GM23338 (cell line): ENCODE results near the gene CDKN2D.

Experiments used
- EZH2 ChIP-seq: fragments of 200-600 bp; sonication (generic); IDR thresholded peaks from one replicate; pipeline ENCODE4 v1.8.0; 2017; ENCODE audit warnings: antibody characterized with exemption, mild to moderate bottlenecking, low read depth; ENCODE audit not compliant: unreplicated experiment
- EZH2phosphoT487 ChIP-seq: fragments of 200-600 bp; sonication (generic); IDR thresholded peaks from one replicate; pipeline ENCODE4 v1.8.1; 2018; ENCODE audit warnings: antibody characterized with exemption; ENCODE audit not compliant: unreplicated experiment
- JUNB ChIP-seq: IDR thresholded peaks from one replicate; pipeline ENCODE4 v1.6.1; 2016; ENCODE audit warnings: antibody characterized with exemption; ENCODE audit not compliant: unreplicated experiment
- POLR2AphosphoS5 ChIP-seq: IDR thresholded peaks from 2 replicates; pipeline ENCODE4 v1.6.1; 2016; ENCODE audit warnings: antibody characterized with exemption, low read depth
- ZNF114 ChIP-seq: fragments of 250-450 bp; sonication (Bioruptor Pico); IDR thresholded peaks from 2 replicates; pipeline ENCODE4 v1.5.0; 2020; ENCODE audit warnings: mild to moderate bottlenecking, moderate library complexity
- ZNF331 ChIP-seq: fragments of 250-450 bp; sonication (Bioruptor Pico); IDR thresholded peaks from 2 replicates; pipeline ENCODE4 v1.5.0; 2020; ENCODE audit warnings: low read depth, mild to moderate bottlenecking, moderate library complexity
- TF ChIP-seq, protein P1 (sequence below), 2 experiments: fragments of 200-600 bp in 1 of 2; sonication (generic) in 1 of 2; conservative IDR thresholded peaks; 2 replicates each; pipeline versions ENCODE4 v1.5.1 to v1.6.1; 2016 to 2017; ENCODE audit warnings: antibody characterized with exemption in 2 of 2, low read depth in 2 of 2, mild to moderate bottlenecking in 2 of 2, moderate library complexity in 1 of 2
- TF ChIP-seq, protein P2 (sequence below): IDR thresholded peaks from one replicate; pipeline ENCODE4 v1.6.1; 2018; ENCODE audit warnings: antibody characterized with exemption; ENCODE audit not compliant: unreplicated experiment

DNA sequence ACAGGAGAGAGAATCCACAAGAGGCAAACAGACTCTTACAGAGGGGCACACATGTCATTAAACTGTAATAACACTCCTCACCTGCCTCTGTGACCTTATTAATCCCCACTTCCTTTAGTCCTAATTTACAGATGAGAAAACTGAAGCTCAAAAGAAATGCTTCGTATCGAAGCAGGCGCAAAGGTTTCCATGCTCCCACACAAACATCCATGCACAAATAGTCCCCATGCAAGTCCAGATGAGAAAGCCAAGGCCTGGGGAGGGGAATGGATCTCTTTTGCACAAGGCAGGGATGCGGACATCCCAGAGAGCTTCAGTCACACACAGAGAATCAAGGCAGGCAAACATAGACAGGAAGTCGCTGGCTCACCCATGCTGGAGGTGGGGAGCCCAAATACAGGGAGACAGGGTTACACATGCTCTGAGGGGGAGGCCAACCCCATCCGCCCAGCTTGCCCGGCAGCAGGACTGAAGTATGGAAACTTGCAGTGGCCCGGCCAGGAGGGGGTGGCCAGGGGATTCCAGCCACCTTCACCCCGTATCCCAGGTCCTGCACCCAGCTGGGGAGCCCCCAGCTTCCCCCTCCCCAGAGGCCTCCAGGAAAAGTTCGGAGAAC is 52.0 kb downstream of the CDKN2D start:
- TF ChIP-seq, protein P1, sequence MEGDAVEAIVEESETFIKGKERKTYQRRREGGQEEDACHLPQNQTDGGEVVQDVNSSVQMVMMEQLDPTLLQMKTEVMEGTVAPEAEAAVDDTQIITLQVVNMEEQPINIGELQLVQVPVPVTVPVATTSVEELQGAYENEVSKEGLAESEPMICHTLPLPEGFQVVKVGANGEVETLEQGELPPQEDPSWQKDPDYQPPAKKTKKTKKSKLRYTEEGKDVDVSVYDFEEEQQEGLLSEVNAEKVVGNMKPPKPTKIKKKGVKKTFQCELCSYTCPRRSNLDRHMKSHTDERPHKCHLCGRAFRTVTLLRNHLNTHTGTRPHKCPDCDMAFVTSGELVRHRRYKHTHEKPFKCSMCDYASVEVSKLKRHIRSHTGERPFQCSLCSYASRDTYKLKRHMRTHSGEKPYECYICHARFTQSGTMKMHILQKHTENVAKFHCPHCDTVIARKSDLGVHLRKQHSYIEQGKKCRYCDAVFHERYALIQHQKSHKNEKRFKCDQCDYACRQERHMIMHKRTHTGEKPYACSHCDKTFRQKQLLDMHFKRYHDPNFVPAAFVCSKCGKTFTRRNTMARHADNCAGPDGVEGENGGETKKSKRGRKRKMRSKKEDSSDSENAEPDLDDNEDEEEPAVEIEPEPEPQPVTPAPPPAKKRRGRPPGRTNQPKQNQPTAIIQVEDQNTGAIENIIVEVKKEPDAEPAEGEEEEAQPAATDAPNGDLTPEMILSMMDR (conservative IDR thresholded peaks at IDR 0.05; ENCODE audit: low read depth in 2 of 2), result no peak
- TF ChIP-seq, protein P2, sequence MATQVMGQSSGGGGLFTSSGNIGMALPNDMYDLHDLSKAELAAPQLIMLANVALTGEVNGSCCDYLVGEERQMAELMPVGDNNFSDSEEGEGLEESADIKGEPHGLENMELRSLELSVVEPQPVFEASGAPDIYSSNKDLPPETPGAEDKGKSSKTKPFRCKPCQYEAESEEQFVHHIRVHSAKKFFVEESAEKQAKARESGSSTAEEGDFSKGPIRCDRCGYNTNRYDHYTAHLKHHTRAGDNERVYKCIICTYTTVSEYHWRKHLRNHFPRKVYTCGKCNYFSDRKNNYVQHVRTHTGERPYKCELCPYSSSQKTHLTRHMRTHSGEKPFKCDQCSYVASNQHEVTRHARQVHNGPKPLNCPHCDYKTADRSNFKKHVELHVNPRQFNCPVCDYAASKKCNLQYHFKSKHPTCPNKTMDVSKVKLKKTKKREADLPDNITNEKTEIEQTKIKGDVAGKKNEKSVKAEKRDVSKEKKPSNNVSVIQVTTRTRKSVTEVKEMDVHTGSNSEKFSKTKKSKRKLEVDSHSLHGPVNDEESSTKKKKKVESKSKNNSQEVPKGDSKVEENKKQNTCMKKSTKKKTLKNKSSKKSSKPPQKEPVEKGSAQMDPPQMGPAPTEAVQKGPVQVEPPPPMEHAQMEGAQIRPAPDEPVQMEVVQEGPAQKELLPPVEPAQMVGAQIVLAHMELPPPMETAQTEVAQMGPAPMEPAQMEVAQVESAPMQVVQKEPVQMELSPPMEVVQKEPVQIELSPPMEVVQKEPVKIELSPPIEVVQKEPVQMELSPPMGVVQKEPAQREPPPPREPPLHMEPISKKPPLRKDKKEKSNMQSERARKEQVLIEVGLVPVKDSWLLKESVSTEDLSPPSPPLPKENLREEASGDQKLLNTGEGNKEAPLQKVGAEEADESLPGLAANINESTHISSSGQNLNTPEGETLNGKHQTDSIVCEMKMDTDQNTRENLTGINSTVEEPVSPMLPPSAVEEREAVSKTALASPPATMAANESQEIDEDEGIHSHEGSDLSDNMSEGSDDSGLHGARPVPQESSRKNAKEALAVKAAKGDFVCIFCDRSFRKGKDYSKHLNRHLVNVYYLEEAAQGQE, result no peak
- no peak for TF ChIP-seq JUNB
- no peak for TF ChIP-seq POLR2AphosphoS5
- TF ChIP-seq EZH2, result no peak
- TF ChIP-seq EZH2phosphoT487, result no peak
- no peak for TF ChIP-seq ZNF114 (CRISPR knock-in tag)
- no peak for TF ChIP-seq ZNF331
